ENCODE results near the gene NUP210.

Gene NUP210

DNA sequence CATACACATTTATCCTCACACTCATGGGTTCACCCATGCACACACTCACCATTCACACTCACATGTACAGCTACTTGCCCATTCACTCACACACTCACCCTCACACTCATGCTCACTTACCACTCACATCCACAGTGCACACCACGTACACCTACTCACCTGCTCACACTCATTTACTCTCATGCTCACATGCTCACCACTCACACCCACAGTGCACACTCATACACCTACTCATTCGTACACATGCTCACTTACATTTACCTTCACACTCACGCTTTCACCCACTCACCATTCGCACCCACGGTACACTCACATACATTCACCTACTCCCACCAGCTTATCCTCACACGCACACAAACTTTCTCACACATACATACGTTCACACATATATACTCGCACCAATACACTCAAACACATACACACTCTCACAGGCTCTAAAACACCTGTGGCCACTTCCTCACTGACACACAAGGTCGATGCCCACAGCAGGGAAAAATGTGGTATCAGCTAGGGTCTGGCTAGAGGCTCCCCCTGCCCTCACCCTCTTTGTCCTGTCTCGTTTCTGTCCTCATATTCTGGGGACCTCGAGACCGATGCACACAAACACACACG, 46.0 kb downstream of the NUP210 start:
- DNase-seq, result no peak

DNA sequence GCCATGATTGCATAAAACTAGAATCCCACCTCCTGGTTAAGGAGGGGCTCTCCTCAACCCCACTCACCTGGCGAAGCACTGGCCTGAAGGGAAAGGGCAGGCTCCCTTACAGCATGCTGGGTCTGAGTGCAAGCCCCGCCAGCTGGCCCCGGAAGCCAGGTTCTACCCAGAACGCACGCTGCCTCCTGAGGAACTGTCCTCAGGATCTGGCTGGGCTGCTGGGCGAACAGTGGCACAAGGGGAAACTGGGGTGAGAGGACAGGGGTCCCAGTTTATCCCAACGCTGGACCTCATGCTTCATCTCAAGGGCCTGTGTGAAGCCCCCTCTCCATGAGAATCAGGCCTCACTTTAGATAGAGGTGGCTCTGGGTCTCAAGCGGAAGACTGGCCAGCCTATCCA, 47.5 kb downstream of the NUP210 start:
- no peak for DNase-seq

DNA sequence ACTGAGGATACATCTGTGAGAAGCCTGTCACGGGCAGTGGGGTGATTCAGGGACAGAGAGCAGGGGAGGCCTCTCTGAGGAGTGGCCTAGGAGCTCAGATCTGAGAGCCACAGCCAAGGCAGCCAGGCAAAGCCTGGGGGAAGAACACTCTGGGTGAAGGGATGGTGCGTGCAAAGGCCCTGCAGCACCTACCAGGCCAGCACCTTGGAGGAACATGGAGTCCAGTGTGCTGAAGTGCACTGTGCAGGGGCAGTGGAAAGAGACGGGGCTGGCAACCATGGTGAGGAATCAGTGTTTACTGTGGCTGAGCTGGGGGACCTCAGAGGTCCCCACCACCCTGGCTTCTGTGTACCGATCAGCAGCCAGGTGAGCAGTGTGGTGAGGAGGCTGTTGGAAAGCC, 48.0 kb downstream of the NUP210 start:
- no peak for DNase-seq

GRCh38 chr3:13371100-13372075, 48.7 kb downstream of the NUP210 start:
- no peak for DNase-seq

- no peak for DNase-seq
Measured at GRCh38 chr3:13370609-13371008, 49.5 kb downstream of the NUP210 start.

GRCh38 chr3:13370055-13370454, 50.1 kb downstream of the NUP210 start:
- no peak for DNase-seq

DNA sequence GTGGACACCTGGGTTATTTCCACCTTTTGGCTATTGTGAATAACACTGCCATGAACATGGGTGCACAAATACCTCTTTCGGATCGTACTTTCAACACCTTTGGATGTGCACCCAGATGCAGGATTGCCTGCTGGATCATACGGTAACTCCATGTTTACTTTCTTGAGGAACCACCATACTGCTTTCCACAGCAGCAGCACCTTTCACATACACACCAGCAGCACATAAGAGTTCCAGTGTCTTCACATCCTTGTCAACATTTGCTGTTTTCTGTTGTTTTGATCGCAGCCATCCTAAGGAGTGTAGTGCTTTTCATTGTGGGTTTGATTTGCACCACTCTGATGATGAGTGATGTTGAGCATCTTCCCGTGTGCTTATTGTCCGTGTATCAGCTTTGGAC, 51.3 kb downstream of the NUP210 start:
- no peak for DNase-seq

GRCh38 chr3:13367728-13368127, 52.4 kb downstream of the NUP210 start:
- no peak for DNase-seq

DNA sequence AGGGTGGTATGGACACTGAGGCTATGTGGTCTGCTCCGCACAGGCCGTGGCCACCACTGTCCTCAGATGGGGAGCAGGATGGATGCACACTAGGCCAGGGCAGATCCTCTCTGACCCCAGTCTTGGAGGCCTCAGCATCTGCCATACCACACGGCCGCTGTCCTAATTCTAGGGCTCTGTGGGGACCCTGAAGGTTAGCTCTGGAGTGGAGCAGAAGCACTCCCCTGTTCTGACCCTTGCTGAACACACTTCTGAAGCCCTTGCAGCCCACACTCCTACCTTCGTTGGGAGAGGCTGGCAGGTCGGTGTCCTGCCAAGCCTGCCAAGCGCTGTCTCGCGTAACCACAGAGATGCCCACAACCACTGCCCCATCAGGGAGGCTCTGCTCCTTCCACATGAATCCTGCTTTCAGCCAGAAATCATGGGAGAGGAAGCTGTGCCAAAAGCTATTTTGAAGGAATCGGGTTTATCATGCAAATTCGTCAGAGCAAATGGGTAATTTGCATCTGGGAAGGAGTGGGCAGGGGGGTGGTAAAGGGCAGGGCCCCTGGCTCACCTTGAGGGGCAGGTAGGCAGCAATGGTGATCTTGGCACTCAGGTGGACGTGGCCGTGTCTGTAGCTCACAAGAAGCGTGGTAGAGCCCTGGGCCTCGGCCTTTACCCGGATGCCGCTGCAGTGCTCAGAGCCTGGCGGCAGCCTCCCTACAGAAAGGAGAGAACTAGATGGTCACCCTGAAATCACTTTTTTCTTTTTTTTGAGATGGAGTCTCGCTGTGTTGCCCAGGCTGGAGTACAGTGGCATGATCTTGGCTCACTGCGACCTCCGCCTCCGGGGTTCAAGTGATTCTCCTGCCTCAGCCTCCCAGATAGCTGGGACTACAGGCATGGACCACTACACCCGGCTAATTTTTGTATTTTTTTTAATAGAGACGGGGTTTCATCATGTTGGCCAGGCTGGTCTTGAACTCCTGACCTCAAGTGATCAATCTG, 54.4 kb downstream of the NUP210 start:
- DNase-seq, result no peak

GRCh38 chr3:13364602-13365271, 55.4 kb downstream of the NUP210 start:
- no peak for DNase-seq

- DNase-seq, result no peak
Measured at GRCh38 chr3:13362551-13362950, 57.6 kb downstream of the NUP210 start.

DNA sequence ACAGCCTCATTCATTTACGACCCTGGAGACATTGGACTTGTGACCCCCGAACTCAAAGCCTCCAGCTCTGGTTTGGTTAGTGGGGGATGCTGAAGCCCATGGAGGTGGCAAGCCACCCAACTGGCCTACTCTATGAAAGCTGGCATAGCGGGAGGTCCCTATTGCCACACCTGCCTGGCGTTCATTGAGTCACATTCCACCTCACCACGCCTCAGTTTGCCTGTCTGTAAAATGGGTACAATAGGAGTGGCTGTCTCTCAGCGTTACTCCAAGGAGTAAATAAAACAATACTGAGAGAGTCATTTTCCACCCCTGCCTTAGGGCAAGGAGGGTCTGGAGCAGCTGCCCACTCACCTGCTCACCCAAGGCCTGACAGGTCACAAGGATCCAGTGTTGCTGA, 60.2 kb downstream of the NUP210 start:
- no peak for DNase-seq

- no peak for DNase-seq
Measured at GRCh38 chr3:13358643-13359042, 61.5 kb downstream of the NUP210 start.

DNA sequence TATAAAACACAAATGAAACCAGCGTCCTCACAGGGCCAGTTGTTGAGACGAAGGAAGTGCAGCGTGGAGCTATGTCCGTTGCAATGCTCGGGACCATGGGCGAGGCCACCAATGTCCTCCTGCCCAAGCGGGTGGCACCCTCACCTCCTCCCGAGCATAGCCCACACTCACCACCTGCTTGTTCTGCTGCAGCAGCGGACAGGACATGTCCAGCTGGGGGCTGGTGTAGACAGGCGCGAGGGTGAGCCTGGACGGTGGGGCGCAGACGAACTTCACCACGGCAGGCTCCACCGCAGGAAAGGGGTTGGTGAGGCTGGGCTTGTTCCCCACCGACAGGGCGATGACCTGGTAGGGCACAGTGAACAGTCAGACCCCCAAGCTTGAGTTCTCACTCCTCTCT, 62.1 kb downstream of the NUP210 start:
- no peak for DNase-seq

DNA sequence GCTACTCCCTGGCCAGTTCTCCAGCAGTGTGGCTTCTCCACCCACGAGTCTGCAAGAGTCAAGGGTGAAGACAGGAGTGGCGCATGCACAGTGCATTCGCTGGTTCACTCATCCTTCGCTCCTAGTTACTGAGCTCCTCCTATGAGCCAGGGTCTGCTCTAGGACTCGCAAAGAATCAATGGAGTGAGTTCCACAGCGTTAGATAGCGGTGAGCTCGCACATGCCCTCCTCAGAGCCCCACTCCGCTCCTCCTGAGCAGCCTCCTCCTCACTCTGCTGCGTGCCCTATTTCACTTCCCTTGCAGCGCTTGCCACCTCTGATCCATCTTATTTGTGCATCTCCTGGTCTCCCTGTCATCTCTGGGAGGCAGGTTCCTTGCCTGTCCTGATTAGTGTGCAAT, 63.0 kb downstream of the NUP210 start:
- no peak for DNase-seq

GRCh38 chr3:13353936-13354542, 66.1 kb downstream of the NUP210 start:
- DNase-seq, result no peak

GRCh38 chr3:13353506-13353905, 66.6 kb downstream of the NUP210 start:
- DNase-seq, result no peak

GRCh38 chr3:13352621-13353131, 67.4 kb downstream of the NUP210 start:
- DNase-seq, result peak; percentile 49 to 69

DNA sequence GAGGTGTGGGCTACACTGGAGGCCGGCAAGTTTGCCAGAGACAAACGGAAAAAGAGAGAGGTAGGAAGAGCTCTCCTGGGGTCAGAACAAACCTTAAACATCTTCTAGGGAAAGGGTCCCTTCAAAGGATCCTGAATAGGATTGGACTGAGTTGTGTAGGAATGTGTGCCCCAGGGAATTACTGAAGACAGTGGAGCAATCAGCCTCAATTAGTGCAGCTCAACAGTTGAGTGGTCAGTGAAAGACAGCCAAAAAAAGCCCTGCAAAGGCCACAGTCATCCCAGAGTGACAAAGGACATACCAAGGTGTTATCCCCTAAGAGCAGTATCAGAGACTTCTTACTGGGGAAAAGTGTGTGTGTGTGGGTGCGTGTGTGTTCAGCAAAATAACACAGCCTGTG, 70.3 kb downstream of the NUP210 start:
- no peak for DNase-seq

GRCh38 chr3:13348661-13349396, 71.3 kb downstream of the NUP210 start:
- peak; percentile 33 to 70 for DNase-seq

- no peak for DNase-seq
Measured at GRCh38 chr3:13348100-13348499, 72.0 kb downstream of the NUP210 start.
